ENCODE data around the gene CXCL12.

- TF ChIP-seq POLR2A (IDR thresholded peaks at IDR 0.05): no peak
- no peak for TF ChIP-seq CTCF (IDR thresholded peaks at IDR 0.05)
Measured at GRCh38 chr10:44327461-44327860, 57.4 kb downstream of the CXCL12 start.

Measured in esophagus squamous epithelium (tissue), 4 donors.